Testis (tissue), 2 donors: ENCODE measurements around the gene RPA3.

ENCODE experiments used
- CTCF ChIP-seq, 3 experiments: fragments of 450-650 bp in 2 of 3; fragments of 200-600 bp in 1 of 3; sonication (generic) in 1 of 3; IDR thresholded peaks; one replicate each; pipeline ENCODE4 v1.5.1; 2016 to 2019; ENCODE audit warnings: antibody characterized with exemption in 3 of 3, mild to moderate bottlenecking in 2 of 3, moderate library complexity in 1 of 3
- POLR2A ChIP-seq: fragments of 450-650 bp; IDR thresholded peaks from one replicate; pipeline ENCODE4 v1.6.1; 2017; ENCODE audit warnings: antibody characterized with exemption, mild to moderate bottlenecking, moderate library complexity

DNA sequence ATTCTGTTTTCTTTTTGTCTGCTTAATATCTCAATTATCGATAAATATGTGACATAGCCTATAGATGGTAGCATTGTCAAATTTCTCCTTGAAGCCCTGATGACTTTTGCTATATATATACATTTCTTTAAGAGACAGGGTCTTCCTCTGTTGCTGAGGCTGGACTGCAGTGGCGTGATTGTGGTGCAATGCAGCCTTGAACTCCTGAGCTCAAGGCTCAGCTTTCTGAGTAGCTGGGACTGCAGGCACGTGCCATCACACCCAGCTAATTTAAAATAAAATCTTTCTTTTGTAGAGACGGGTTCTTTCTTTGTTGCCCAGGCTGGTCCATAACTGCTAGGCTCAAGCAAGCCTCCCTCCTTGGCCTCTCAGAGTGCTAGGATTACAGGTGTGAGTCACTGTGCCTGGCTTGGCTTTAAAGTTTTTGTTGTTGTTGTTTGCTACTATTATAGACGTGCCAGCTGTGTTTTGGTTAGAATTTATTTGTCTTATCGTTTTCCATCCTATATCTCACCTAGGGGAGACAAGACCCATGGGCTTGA is 70.8 kb downstream of the RPA3 start:
- TF ChIP-seq CTCF (IDR thresholded peaks at IDR 0.05) (no peak), POLR2A (no peak)
